OCI-LY7 (cell line): ENCODE results near the gene ERN1.
A peak's percentile ranks its signal among the peaks of the same experiment; 100 is the strongest.

Experiments
- CTCF ChIP-seq: fragments of 200-600 bp; sonication (generic); conservative IDR thresholded peaks from 2 replicates; pipeline ENCODE4 v1.5.1; 2014; ENCODE audit warnings: mild to moderate bottlenecking, antibody characterized with exemption, low read length, moderate library complexity, mixed read lengths
- EZH2phosphoT487 ChIP-seq: fragments of 200-600 bp; sonication (generic); IDR thresholded peaks from 2 replicates; pipeline ENCODE4 v1.6.1; 2018; ENCODE audit warnings: low read depth, borderline replicate concordance, mild to moderate bottlenecking, mixed run types, antibody characterized with exemption, low read length, moderate library complexity, mixed read lengths

- peak; percentile 91 for TF ChIP-seq CTCF
- TF ChIP-seq EZH2phosphoT487: no peak
Observed at GRCh38 chr17:64133546-64134215, 3.7 kb upstream of the ERN1 start.
